Neuronal stem cell (in vitro differentiated cells): ENCODE measurements around the gene MARCHF9.
A peak's percentile ranks its signal among the peaks of the same experiment; 100 is the strongest.

ENCODE experiments used
- DNase-seq: peaks from one replicate; pipeline ENCODE4 v3.0.0-alpha.2; 2013; ENCODE audit warnings: low spot score
- H2AFZ ChIP-seq: one replicate; pipeline ENCODE4 v1.6.1; 2013; ENCODE audit warnings: mild to moderate bottlenecking, low read length, inconsistent platforms
- H2AK5ac ChIP-seq: 2 replicates; pipeline ENCODE4 v1.6.1; 2013; ENCODE audit warnings: low read depth, mild to moderate bottlenecking, inconsistent platforms, low read length, moderate library complexity, mixed read lengths
- H2BK120ac ChIP-seq: 2 replicates; pipeline ENCODE4 v1.6.1; 2013; ENCODE audit warnings: low read depth, mild to moderate bottlenecking, inconsistent platforms, low read length, moderate library complexity, mixed read lengths
- H2BK12ac ChIP-seq: one replicate; pipeline ENCODE4 v1.6.1; 2013; ENCODE audit warnings: low read length, inconsistent platforms
- H2BK15ac ChIP-seq: 2 replicates; pipeline ENCODE4 v1.6.1; 2013; ENCODE audit warnings: mild to moderate bottlenecking, low read length, inconsistent platforms, mixed read lengths
- H2BK5ac ChIP-seq: one replicate; pipeline ENCODE4 v1.6.1; 2013; ENCODE audit warnings: inconsistent platforms, mild to moderate bottlenecking, low read length, moderate library complexity
- H3K14ac ChIP-seq: one replicate; pipeline ENCODE4 v1.6.1; 2013; ENCODE audit warnings: low read length, inconsistent platforms
- H3K18ac ChIP-seq: 2 replicates; pipeline ENCODE4 v1.6.1; 2013; ENCODE audit warnings: low read length, inconsistent platforms
- H3K23ac ChIP-seq: 2 replicates; pipeline ENCODE4 v1.6.1; 2013; ENCODE audit warnings: low read depth, mild to moderate bottlenecking, mixed read lengths, low read length, inconsistent platforms; ENCODE audit not compliant: poor library complexity
- H3K27ac ChIP-seq: replicated peaks from 3 replicates; pipeline ENCODE4 v1.5.1; 2013; ENCODE audit warnings: low read length, inconsistent platforms
- H3K27me3 ChIP-seq, 3 experiments: 2 replicates each; pipeline ENCODE4 v1.6.1; 2013; ENCODE audit warnings: low read length in 3 of 3, mild to moderate bottlenecking in 2 of 3, inconsistent platforms in 1 of 3, low read depth in 1 of 3, mixed read lengths in 1 of 3, moderate library complexity in 1 of 3; ENCODE audit not compliant: control insufficient read depth in 3 of 3, insufficient read depth in 3 of 3
- H3K36me3 ChIP-seq, 2 donors: replicated peaks in 1 of 2; 2 replicates each; pipeline ENCODE4 v1.6.1; 2013; ENCODE audit warnings: low read length in 2 of 2; ENCODE audit not compliant: control insufficient read depth in 2 of 2, insufficient read depth in 2 of 2
- H3K4ac ChIP-seq: 2 replicates; pipeline ENCODE4 v1.6.1; 2013; ENCODE audit warnings: inconsistent platforms, mild to moderate bottlenecking, low read length, moderate library complexity
- H3K4me1 ChIP-seq, 2 donors: 1 replicate in 1 of 2; 2 replicates in 1 of 2; pipeline ENCODE4 v1.6.1; 2013; ENCODE audit warnings: low read length in 2 of 2, low read depth in 1 of 2; ENCODE audit not compliant: control insufficient read depth in 2 of 2, insufficient read depth in 1 of 2
- H3K4me2 ChIP-seq: one replicate; pipeline ENCODE4 v1.6.1; 2013; ENCODE audit warnings: mild to moderate bottlenecking, low read length, inconsistent platforms; ENCODE audit not compliant: insufficient read depth, poor library complexity, severe bottlenecking
- H3K4me3 ChIP-seq, 2 donors: 2 replicates each; pipeline ENCODE4 v1.5.1; 2013; ENCODE audit warnings: low read length in 2 of 2, mild to moderate bottlenecking in 2 of 2, inconsistent platforms in 1 of 2, moderate library complexity in 1 of 2
- H3K79me1 ChIP-seq: one replicate; pipeline ENCODE4 v1.6.1; 2013; ENCODE audit warnings: low read depth, mild to moderate bottlenecking, inconsistent platforms, low read length, moderate library complexity
- H3K9ac ChIP-seq: one replicate; pipeline ENCODE4 v1.6.1; 2013; ENCODE audit warnings: mild to moderate bottlenecking, low read depth, low read length, inconsistent platforms; ENCODE audit not compliant: poor library complexity
- H3K9me3 ChIP-seq, 2 donors: replicated peaks in 1 of 2; 2 replicates each; pipeline versions ENCODE3 to v1.6.1; 2013; ENCODE audit warnings: low read length in 2 of 2, mild to moderate bottlenecking in 2 of 2, inconsistent platforms in 1 of 2, low read depth in 1 of 2, mixed read lengths in 1 of 2, moderate library complexity in 1 of 2; ENCODE audit not compliant: control insufficient read depth in 2 of 2, insufficient read depth in 1 of 2
- H4K8ac ChIP-seq: one replicate; pipeline ENCODE4 v1.6.1; 2013; ENCODE audit warnings: low read depth, mild to moderate bottlenecking, inconsistent platforms, low read length, moderate library complexity
- H4K91ac ChIP-seq: one replicate; pipeline ENCODE4 v1.6.1; 2013; ENCODE audit warnings: low read length, low read depth, mild to moderate bottlenecking, inconsistent platforms; ENCODE audit not compliant: poor library complexity
- WGBS, 2 donors: extraction: QIAGEN DNeasy Blood & Tissue Kit; methylation state at CpG; one replicate each; pipeline ENCODE4 v1.1.7; 2013; ENCODE audit warnings: missing lambda C conversion rate in 2 of 2, mixed read lengths in 1 of 2; ENCODE audit not compliant: insufficient read length in 2 of 2, insufficient replicate concordance in 1 of 2; ENCODE audit errors: extremely low coverage in 2 of 2; 5-methylcytosine and 5-hydroxymethylcytosine counted together

Gene MARCHF9

DNA sequence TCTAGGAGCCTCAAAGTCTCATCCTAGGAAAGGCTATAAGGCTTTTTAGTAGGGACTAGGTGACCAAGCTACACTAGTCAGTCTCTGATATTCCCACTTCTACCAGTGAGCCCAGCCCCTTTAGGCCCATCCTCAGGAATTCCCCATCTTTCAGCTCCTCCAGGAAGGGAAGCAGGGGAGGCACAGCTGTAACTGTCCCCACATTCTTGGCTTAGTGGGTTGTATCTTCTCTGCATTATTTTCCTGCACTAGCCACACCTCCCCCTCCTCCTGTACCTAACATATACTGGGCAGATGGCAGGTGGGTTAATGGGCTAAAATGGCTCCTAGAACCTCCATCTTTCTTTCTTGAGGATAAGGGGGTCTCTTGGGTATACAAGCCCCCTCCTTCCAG lies 12.4 kb downstream of the MARCHF9 start:
- H2BK15ac ChIP-seq: no peak overlapping the region
- H3K36me3 ChIP-seq: peaks cover 10 to 63% of the 10 kb centered on the region in 2 donors
- no peak overlapping the region for H4K91ac ChIP-seq
- no peak overlapping the region for H4K8ac ChIP-seq
- no peak for DNase-seq
- H3K9me3 ChIP-seq: no peaks in the 10 kb centered on the region
- H3K79me1 ChIP-seq: no peaks in the 10 kb centered on the region
- H3K4ac ChIP-seq: no peak overlapping the region
- no peak overlapping the region for H2BK5ac ChIP-seq
- peaks cover 0 to 20% of the 10 kb centered on the region in 2 donors for H3K4me1 ChIP-seq
- H2AK5ac ChIP-seq: no peak overlapping the region
- no peak overlapping the region for H3K27ac ChIP-seq
- H3K4me2 ChIP-seq: peak overlapping the region; percentile 42
- H3K27me3 ChIP-seq: peaks cover 0 to 49% (median 22%) of the 10 kb centered on the region in 3 experiments
- H2BK120ac ChIP-seq: no peak overlapping the region
- H3K4me3 ChIP-seq: no peak overlapping the region
- no peak overlapping the region for H2BK12ac ChIP-seq
- no peak overlapping the region for H2AFZ ChIP-seq
- H3K9ac ChIP-seq: no peak overlapping the region
- no peak overlapping the region for H3K23ac ChIP-seq
- no peak overlapping the region for H3K14ac ChIP-seq
- no peak overlapping the region for H3K18ac ChIP-seq

DNA sequence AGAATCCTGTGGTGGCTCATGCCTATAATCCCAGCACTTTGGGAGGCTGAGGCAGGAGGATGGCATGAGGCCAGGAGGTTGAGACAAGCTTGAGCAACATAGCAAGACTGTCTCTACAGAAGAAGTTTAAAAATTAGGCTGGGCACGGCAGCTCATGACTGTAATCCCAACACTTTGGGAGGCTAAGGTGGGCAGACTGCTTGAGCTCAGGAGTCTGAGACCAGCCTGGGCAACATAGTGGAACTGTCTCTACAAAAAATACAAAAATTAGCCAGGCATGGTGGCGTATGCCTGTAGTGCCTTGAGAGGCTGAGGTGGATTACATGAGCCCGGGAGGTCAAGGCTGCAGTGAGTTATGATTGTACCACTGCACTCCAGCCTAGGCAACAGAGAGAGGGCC lies 13.0 kb downstream of the MARCHF9 start:
- H3K9me3 ChIP-seq: no peaks in the 10 kb centered on the region
- WGBS, 2 donors: no CpG with 5 or more reads among the region's 3 CpGs
- H3K27ac ChIP-seq: no peak overlapping the region

DNA sequence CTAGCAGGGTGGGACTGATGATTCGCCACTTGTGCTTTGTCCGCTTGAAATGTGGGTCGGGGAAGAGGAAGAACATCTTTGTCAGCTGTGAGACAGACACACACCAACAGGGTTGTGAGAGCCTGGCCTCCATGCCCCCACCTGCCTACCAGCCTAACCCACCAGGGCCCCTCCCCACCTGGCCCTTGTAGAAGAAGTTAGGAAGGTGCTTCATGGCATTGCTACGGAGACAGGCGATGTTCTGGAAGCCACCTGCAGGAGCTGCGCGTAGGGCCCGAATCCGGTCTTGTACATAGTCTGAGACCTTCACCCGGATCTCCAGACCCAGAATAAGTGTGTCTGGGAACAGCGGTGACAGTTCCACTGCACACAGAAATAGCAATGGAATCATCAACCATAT lies 14.7 kb downstream of the MARCHF9 start:
- no peak overlapping the region for H2BK12ac ChIP-seq
- H3K9ac ChIP-seq: peak overlapping the region; percentile 45
- no peaks in the 10 kb centered on the region for H3K79me1 ChIP-seq
- no peak overlapping the region for H2BK5ac ChIP-seq
- no peak overlapping the region for H2BK15ac ChIP-seq
- no peak overlapping the region for H4K91ac ChIP-seq
- no peak for DNase-seq
- peaks cover 0 to 33% (median 17%) of the 10 kb centered on the region in 3 experiments for H3K27me3 ChIP-seq
- H3K18ac ChIP-seq: no peak overlapping the region
- no CpG with 5 or more reads among the region's 11 CpGs for WGBS, 2 donors
- H3K4me1 ChIP-seq: peaks cover 4 to 22% of the 10 kb centered on the region in 2 donors
- no peak overlapping the region for H3K4ac ChIP-seq
- no peak overlapping the region for H2AK5ac ChIP-seq
- no peak overlapping the region for H2BK120ac ChIP-seq
- no peak overlapping the region for H3K27ac ChIP-seq
- no peaks in the 10 kb centered on the region for H3K9me3 ChIP-seq
- no peak overlapping the region for H3K4me3 ChIP-seq
- H3K4me2 ChIP-seq: no peak overlapping the region
- no peak overlapping the region for H3K23ac ChIP-seq
- no peak overlapping the region for H3K14ac ChIP-seq
- no peak overlapping the region for H4K8ac ChIP-seq
- peaks cover 10 to 44% of the 10 kb centered on the region in 2 donors for H3K36me3 ChIP-seq
- H2AFZ ChIP-seq: no peak overlapping the region

More for the DNA sequence above, 13.0 kb downstream of the MARCHF9 start:
- H2BK15ac ChIP-seq: no peak overlapping the region
- no peak overlapping the region for H3K14ac ChIP-seq
- H3K9ac ChIP-seq: no peak overlapping the region
- H2AK5ac ChIP-seq: no peak overlapping the region
- peaks cover 10 to 58% of the 10 kb centered on the region in 2 donors for H3K36me3 ChIP-seq
- H4K91ac ChIP-seq: no peak overlapping the region
- no peak overlapping the region for H3K18ac ChIP-seq
- H3K4me3 ChIP-seq: no peak overlapping the region
- peaks cover 0 to 49% (median 22%) of the 10 kb centered on the region in 3 experiments for H3K27me3 ChIP-seq
- H4K8ac ChIP-seq: no peak overlapping the region
- DNase-seq: no peak
- peaks cover under 1 to 21% of the 10 kb centered on the region in 2 donors for H3K4me1 ChIP-seq
- no peak overlapping the region for H2BK120ac ChIP-seq
- H3K23ac ChIP-seq: no peak overlapping the region
- no peak overlapping the region for H2AFZ ChIP-seq
- H3K4ac ChIP-seq: no peak overlapping the region
- H3K4me2 ChIP-seq: no peak overlapping the region
- no peaks in the 10 kb centered on the region for H3K79me1 ChIP-seq
- no peak overlapping the region for H2BK12ac ChIP-seq
- no peak overlapping the region for H2BK5ac ChIP-seq

DNA sequence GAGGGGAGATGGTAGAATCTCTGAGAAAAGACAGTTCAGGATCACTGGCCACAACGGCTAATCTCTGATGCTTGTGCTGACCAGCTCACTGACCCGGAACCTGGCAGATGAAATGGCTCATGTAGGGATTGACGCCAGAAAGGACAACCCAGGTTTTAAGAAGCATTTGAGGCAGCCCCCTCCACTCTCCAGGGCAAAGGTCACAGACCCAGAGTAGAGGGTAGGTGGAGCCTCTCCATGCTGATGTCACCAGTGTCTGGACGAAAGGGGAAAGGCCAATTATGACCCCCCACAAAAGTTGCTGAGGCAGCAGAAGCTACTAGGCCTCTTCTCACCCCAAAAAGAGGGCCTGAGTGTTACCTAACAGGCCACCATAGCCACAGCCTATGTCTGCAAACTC lies 15.8 kb downstream of the MARCHF9 start:
- no peak overlapping the region for H3K27ac ChIP-seq
- H3K4me3 ChIP-seq: peak overlapping the region in 1 of 2 donors; percentile 97
- no peak overlapping the region for H3K9ac ChIP-seq
- WGBS, 2 donors: no CpG with 5 or more reads among the region's 4 CpGs
- no peak overlapping the region for H3K4me2 ChIP-seq
- H2BK15ac ChIP-seq: no peak overlapping the region
- H3K27me3 ChIP-seq: peaks cover 0 to 21% (median 7%) of the 10 kb centered on the region in 3 experiments
- DNase-seq: no peak
- no peaks in the 10 kb centered on the region for H3K9me3 ChIP-seq
- no peak overlapping the region for H2BK12ac ChIP-seq
- H2AK5ac ChIP-seq: no peak overlapping the region
- no peak overlapping the region for H2AFZ ChIP-seq
- H3K4ac ChIP-seq: no peak overlapping the region
- H3K4me1 ChIP-seq: peaks cover 4 to 21% of the 10 kb centered on the region in 2 donors
- no peak overlapping the region for H4K8ac ChIP-seq
- no peak overlapping the region for H3K23ac ChIP-seq
- H4K91ac ChIP-seq: no peak overlapping the region
- no peak overlapping the region for H3K18ac ChIP-seq
- peaks cover 10 to 49% of the 10 kb centered on the region in 2 donors for H3K36me3 ChIP-seq
- H3K14ac ChIP-seq: no peak overlapping the region
- H2BK120ac ChIP-seq: no peak overlapping the region
- no peaks in the 10 kb centered on the region for H3K79me1 ChIP-seq
- H2BK5ac ChIP-seq: no peak overlapping the region
